HCT116 (cell line): ENCODE data around the gene RGS7. TPM values are rescaled to one million over a fixed set of nuclear protein-coding genes. Genes with fewer than 3 reads are reported as not detected.

Experiments used
- ATAC-seq: fragments of 200-7000 bp; cut with Tn5 transposase; 2 replicates; pipeline ENCODE4 v1.9.1; 2020; ENCODE audit warnings: mild to moderate bottlenecking, moderate library complexity
- BruUV-seq: library from RNA; stranded (reverse); fragments of 400-500 nt; replicated peaks from 2 replicates; lab custom pipeline; 2021; lab: Mats Ljungman, UMichigan
- CTCF ChIA-PET: fragments of 300-600 bp; sonication (Branson Sonifier 250); formaldehyde crosslinking; loops from one replicate; lab custom pipeline; 2021; ENCODE audit warnings: antibody characterized with exemption; lab: Charles Lee
- POLR2A ChIA-PET: fragments of 300-600, 350-600 bp; sonication (Branson Sonifier 250); formaldehyde crosslinking; loops from one replicate; lab custom pipeline; 2021; ENCODE audit warnings: antibody characterized with exemption; lab: Charles Lee
- RAD21 ChIA-PET, 2 experiments: fragments of 300-600 bp; sonication (Branson Sonifier 250); formaldehyde crosslinking; loops; one replicate each; lab custom pipeline; 2023; ENCODE audit warnings: low total read pairs in 2 of 2; ENCODE audit not compliant: uncharacterized antibody in 2 of 2, unreplicated experiment in 2 of 2, low non-redundant PET in 1 of 2; lab: Charles Lee
- DNase-seq: peaks from one replicate; pipeline ENCODE4 v3.0.0-alpha.2; 2010; ENCODE audit warnings: low read depth, low spot score
- H2AFZ ChIP-seq: fragments of 200-600 bp; shearing (Covaris generic), sonication (generic); 2 replicates; pipeline ENCODE4 v1.6.1; 2017; ENCODE audit warnings: low read depth, mixed run types, mixed read lengths, antibody characterized with exemption, low read length; ENCODE audit not compliant: poor library complexity, severe bottlenecking
- H3K27ac ChIP-seq: 2 replicates; pipeline ENCODE4 v1.5.1; 2012; ENCODE audit warnings: low read depth, low read length
- H3K27me3 ChIP-seq: fragments of 200-600 bp; sonication (generic); 2 replicates; pipeline ENCODE4 v1.6.1; 2016; ENCODE audit warnings: mixed run types, low read length, mixed read lengths; ENCODE audit not compliant: insufficient read depth
- H3K36me3 ChIP-seq, 2 experiments: fragments of 200-500 bp in 1 of 2; fragments of 200-600 bp in 1 of 2; sonication (Bioruptor generic) in 1 of 2; sonication (generic) in 1 of 2; 2 replicates each; pipeline versions ENCODE4 v1.5.1 to v1.6.1; 2014 to 2016; ENCODE audit warnings: low read length in 2 of 2, inconsistent platforms in 1 of 2, mixed read lengths in 1 of 2, mixed run types in 1 of 2; ENCODE audit not compliant: insufficient read depth in 2 of 2, control insufficient read depth in 1 of 2
- H3K4me1 ChIP-seq, 2 experiments: fragments of 200-600 bp in 1 of 2; sonication (generic) in 1 of 2; 2 replicates each; pipeline versions ENCODE4 v1.5.1 to v1.6.1; 2012 to 2017; ENCODE audit warnings: low read length in 2 of 2, inconsistent platforms in 1 of 2, mild to moderate bottlenecking in 1 of 2, mixed read lengths in 1 of 2, mixed run types in 1 of 2, moderate library complexity in 1 of 2; ENCODE audit not compliant: insufficient read depth in 2 of 2, control insufficient read depth in 1 of 2
- H3K4me2 ChIP-seq: fragments of 200-600 bp; sonication (generic); 2 replicates; pipeline ENCODE4 v1.6.1; 2017; ENCODE audit warnings: mixed run types, low read length, mixed read lengths
- H3K4me3 ChIP-seq, 2 experiments: fragments of 200-600 bp in 1 of 2; sonication (generic) in 1 of 2; replicated peaks in 1 of 2; 2 replicates each; pipeline ENCODE4 v1.5.1; 2011 to 2016; ENCODE audit warnings: low read length in 2 of 2, control low read depth in 1 of 2, low read depth in 1 of 2, mild to moderate bottlenecking in 1 of 2, mixed read lengths in 1 of 2, mixed run types in 1 of 2
- H3K79me2 ChIP-seq: fragments of 200-600 bp; sonication (generic); 2 replicates; pipeline ENCODE4 v1.6.1; 2017; ENCODE audit warnings: mild to moderate bottlenecking, mixed run types, low read length, moderate library complexity, mixed read lengths; ENCODE audit not compliant: insufficient read depth
- H3K9ac ChIP-seq: fragments of 200-600 bp; sonication (generic); 2 replicates; pipeline ENCODE4 v1.6.1; 2016; ENCODE audit warnings: low read length, mixed read lengths
- H3K9me2 ChIP-seq: fragments of 200-600 bp; sonication (generic), shearing (Covaris generic); 2 replicates; pipeline ENCODE4 v1.6.1; 2017; ENCODE audit warnings: mixed run types, mild to moderate bottlenecking, moderate library complexity; ENCODE audit not compliant: insufficient read depth
- H3K9me3 ChIP-seq, 2 experiments: fragments of 200-500 bp in 1 of 2; fragments of 200-600 bp in 1 of 2; sonication (Bioruptor generic) in 1 of 2; sonication (generic) in 1 of 2; 2 replicates each; pipeline ENCODE4 v1.6.1; 2014 to 2017; ENCODE audit warnings: low read length in 2 of 2, mixed read lengths in 2 of 2, inconsistent platforms in 1 of 2, low read depth in 1 of 2, mild to moderate bottlenecking in 1 of 2, mixed run types in 1 of 2, moderate library complexity in 1 of 2; ENCODE audit not compliant: control insufficient read depth in 1 of 2, insufficient read depth in 1 of 2
- H4K20me1 ChIP-seq: fragments of 200-600 bp; sonication (generic), shearing (Covaris generic); 2 replicates; pipeline ENCODE4 v1.6.1; 2017; ENCODE audit warnings: mixed run types, mild to moderate bottlenecking, moderate library complexity; ENCODE audit not compliant: insufficient read depth
- CBX3 ChIP-seq: IDR thresholded peaks from 2 replicates; pipeline ENCODE4 v1.6.1; 2012; ENCODE audit warnings: low read depth
- CEBPB ChIP-seq: IDR thresholded peaks from 2 replicates; pipeline ENCODE4 v1.6.1; 2012; ENCODE audit warnings: low read depth
- ELF1 ChIP-seq: IDR thresholded peaks from 2 replicates; pipeline ENCODE4 v1.6.1; 2012; ENCODE audit warnings: low read depth, borderline replicate concordance
- EZH2 ChIP-seq: fragments of 200-600 bp; sonication (generic); IDR thresholded peaks from 2 replicates; pipeline ENCODE4 v1.6.1; 2017; ENCODE audit warnings: antibody characterized with exemption, mixed run types
- JUND ChIP-seq: IDR thresholded peaks from 2 replicates; pipeline ENCODE4 v1.6.1; 2012
- TCF7L2 ChIP-seq: IDR thresholded peaks from 2 replicates; pipeline ENCODE4 v1.7.0; 2011; ENCODE audit warnings: borderline replicate concordance, inconsistent platforms; ENCODE audit not compliant: insufficient read depth, insufficient read length; ENCODE audit errors: extremely low read depth
- YY1 ChIP-seq: IDR thresholded peaks from 2 replicates; pipeline ENCODE4 v1.6.1; 2011; ENCODE audit warnings: low read length, low read depth, moderate library complexity, mild to moderate bottlenecking; ENCODE audit not compliant: insufficient replicate concordance; ENCODE audit errors: extremely low read depth
- ZFX ChIP-seq: fragments of 450-650 bp; IDR thresholded peaks from 2 replicates; pipeline ENCODE4 v1.6.1; 2017
- intact Hi-C: fragments of 100-400 bp; cut with micrococcal nuclease; formaldehyde crosslinking; loops from 2 replicates; pipeline ENCODE4 v1.10.0; 2022
- total RNA-seq: library from RNA; stranded (reverse); gene quantifications from one replicate; pipeline ENCODE4 v1.2.1, GENCODE V29; 2021; ENCODE audit not compliant: unreplicated experiment
- TF ChIP-seq, protein P1 (sequence below): IDR thresholded peaks from 2 replicates; pipeline ENCODE4 v1.6.1; 2012
- TF ChIP-seq, protein P2 (sequence below): IDR thresholded peaks from 2 replicates; pipeline ENCODE4 v1.6.1; 2011; ENCODE audit warnings: mild to moderate bottlenecking, low read length, moderate library complexity; ENCODE audit not compliant: insufficient replicate concordance; ENCODE audit errors: extremely low read depth
- TF ChIP-seq, protein P3 (sequence below), 3 experiments: fragments of 200-600 bp in 1 of 3; sonication (generic) in 1 of 3; IDR thresholded peaks in 2 of 3; conservative IDR thresholded peaks in 1 of 3; 2 replicates each; pipeline ENCODE4 v1.5.1; 2012 to 2017; ENCODE audit warnings: low read depth in 2 of 3, low read length in 2 of 3, antibody characterized with exemption in 1 of 3, borderline replicate concordance in 1 of 3, control low read depth in 1 of 3, mild to moderate bottlenecking in 1 of 3, mixed read lengths in 1 of 3, mixed run types in 1 of 3, moderate library complexity in 1 of 3; ENCODE audit not compliant: insufficient read depth in 1 of 3

Gene RGS7
- total RNA-seq, 1 experiment from 2014 or later, result not detected

DNA sequence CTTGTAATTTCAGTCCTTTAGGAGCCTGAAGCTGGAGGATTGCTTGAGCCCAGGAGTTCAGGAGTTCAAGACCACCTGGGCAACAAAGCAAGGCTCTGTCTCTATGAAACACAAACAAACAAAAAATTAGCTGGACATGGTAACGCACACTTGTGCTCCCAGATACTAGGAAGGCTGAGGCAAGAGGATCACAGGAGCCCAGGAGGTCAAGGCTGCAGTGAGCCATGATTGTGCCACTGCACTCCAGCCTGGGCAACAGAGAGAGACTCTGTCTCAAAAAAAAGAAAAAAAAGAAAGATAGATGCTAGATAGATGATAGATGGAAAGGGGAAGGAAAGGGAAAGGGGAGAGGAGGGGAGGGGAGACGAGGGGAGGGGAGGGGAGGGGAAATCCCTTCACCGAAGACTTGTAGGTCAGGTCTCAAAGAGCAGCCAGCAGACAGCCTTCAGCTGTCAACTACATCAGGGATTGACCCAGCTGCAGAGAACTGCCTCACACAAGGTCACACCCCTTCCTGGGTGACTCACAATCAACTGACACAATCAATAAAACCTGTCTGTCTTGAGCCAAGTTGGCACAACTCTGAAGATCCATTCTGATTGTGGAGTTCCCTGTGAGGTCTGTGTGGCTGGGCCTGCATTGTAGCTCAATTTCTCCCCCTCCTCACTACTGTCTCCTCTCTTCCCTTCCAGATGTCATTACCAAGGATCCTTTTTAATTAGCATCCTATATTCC is 200.6 kb downstream of the RGS7 start:
- Histone ChIP-seq H3K9me2 (no peaks in the 10 kb centered on the region), H3K9me3 (peaks cover 0 to 14% of the 10 kb centered on the region in 2 experiments; a peak in 2 of 4 replicates), H3K27me3 (no peaks in the 10 kb centered on the region), H3K36me3 (no peaks in the 10 kb centered on the region), H3K4me1 (no peaks in the 10 kb centered on the region), H4K20me1 (no peaks in the 10 kb centered on the region), H2AFZ (no peak overlapping the region), H3K79me2 (no peaks in the 10 kb centered on the region), H3K4me3 (no peak overlapping the region), H3K27ac (no peak overlapping the region), H3K9ac (no peak overlapping the region), H3K4me2 (no peak overlapping the region)
- TF ChIP-seq EZH2, result no peak
- TF ChIP-seq CBX3, result no peak
- TF ChIP-seq CEBPB, result no peak
- TF ChIP-seq JUND, result no peak
- no peak for TF ChIP-seq TCF7L2
- TF ChIP-seq ELF1, result no peak
- DNase-seq, result no peak
- ChIA-PET RAD21 (no interaction called here), CTCF (no interaction called here), POLR2A (no interaction called here)
- BruUV-seq, result no TSS peak
- intact Hi-C loops, result no loop called here
- no peak for ATAC-seq

DNA sequence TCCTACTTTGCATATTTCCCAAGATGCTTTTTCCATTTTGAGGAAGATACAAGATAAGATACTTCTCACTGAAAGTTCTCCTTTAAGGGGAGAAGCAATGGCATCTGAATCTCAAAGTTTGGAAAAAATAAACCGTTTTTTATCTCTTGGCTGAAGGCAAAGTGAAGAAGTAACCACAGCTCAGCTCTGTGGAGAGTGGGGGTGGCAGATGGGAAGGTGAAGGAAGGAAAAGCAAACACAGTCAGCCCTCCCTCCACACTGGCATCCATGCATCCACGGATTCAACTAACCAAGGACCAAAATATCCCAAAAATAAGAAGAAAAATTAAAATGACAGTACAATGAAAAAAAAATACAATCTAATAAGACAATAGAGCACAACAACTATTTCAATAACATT is 211.1 kb downstream of the RGS7 start:
- H3K79me2 ChIP-seq, result no peaks in the 10 kb centered on the region
- ChIA-PET RAD21 (no interaction called here), CTCF (no interaction called here), POLR2A (no interaction called here)
- H4K20me1 ChIP-seq, result no peaks in the 10 kb centered on the region
- no peak overlapping the region for H3K27ac ChIP-seq
- intact Hi-C loops, result no loop called here
- H3K4me2 ChIP-seq, result no peak overlapping the region
- no peaks in the 10 kb centered on the region for H3K9me2 ChIP-seq
- no peak overlapping the region for H3K9ac ChIP-seq
- H3K4me1 ChIP-seq, result no peaks in the 10 kb centered on the region
- no peak for DNase-seq
- H2AFZ ChIP-seq, result no peak overlapping the region
- TF ChIP-seq ZFX, result no peak
- no peak for TF ChIP-seq EZH2
- TF ChIP-seq YY1, result no peak
- no peak for TF ChIP-seq TCF7L2
- TF ChIP-seq, protein P1, sequence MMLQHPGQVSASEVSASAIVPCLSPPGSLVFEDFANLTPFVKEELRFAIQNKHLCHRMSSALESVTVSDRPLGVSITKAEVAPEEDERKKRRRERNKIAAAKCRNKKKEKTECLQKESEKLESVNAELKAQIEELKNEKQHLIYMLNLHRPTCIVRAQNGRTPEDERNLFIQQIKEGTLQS, result no peak
- no peak for TF ChIP-seq CBX3
- TF ChIP-seq, protein P2, sequence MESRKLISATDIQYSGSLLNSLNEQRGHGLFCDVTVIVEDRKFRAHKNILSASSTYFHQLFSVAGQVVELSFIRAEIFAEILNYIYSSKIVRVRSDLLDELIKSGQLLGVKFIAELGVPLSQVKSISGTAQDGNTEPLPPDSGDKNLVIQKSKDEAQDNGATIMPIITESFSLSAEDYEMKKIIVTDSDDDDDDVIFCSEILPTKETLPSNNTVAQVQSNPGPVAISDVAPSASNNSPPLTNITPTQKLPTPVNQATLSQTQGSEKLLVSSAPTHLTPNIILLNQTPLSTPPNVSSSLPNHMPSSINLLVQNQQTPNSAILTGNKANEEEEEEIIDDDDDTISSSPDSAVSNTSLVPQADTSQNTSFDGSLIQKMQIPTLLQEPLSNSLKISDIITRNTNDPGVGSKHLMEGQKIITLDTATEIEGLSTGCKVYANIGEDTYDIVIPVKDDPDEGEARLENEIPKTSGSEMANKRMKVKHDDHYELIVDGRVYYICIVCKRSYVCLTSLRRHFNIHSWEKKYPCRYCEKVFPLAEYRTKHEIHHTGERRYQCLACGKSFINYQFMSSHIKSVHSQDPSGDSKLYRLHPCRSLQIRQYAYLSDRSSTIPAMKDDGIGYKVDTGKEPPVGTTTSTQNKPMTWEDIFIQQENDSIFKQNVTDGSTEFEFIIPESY, result no peak
- TF ChIP-seq, protein P3, sequence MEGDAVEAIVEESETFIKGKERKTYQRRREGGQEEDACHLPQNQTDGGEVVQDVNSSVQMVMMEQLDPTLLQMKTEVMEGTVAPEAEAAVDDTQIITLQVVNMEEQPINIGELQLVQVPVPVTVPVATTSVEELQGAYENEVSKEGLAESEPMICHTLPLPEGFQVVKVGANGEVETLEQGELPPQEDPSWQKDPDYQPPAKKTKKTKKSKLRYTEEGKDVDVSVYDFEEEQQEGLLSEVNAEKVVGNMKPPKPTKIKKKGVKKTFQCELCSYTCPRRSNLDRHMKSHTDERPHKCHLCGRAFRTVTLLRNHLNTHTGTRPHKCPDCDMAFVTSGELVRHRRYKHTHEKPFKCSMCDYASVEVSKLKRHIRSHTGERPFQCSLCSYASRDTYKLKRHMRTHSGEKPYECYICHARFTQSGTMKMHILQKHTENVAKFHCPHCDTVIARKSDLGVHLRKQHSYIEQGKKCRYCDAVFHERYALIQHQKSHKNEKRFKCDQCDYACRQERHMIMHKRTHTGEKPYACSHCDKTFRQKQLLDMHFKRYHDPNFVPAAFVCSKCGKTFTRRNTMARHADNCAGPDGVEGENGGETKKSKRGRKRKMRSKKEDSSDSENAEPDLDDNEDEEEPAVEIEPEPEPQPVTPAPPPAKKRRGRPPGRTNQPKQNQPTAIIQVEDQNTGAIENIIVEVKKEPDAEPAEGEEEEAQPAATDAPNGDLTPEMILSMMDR (IDR thresholded peaks at IDR 0.05 in 2 of 3, conservative IDR thresholded peaks at IDR 0.05 in 1 of 3; ENCODE audit: borderline replicate concordance in 1 of 3, insufficient read depth in 1 of 3, low read depth in 2 of 3, low read length in 2 of 3), result no peak
- no peaks in the 10 kb centered on the region for H3K27me3 ChIP-seq
- no peaks in the 10 kb centered on the region; a peak in 2 of 4 replicates for H3K9me3 ChIP-seq
- H3K36me3 ChIP-seq, result no peaks in the 10 kb centered on the region
- H3K4me3 ChIP-seq, result no peak overlapping the region
- no TSS peak for BruUV-seq
- ATAC-seq, result no peak
